CD14-positive monocyte (primary cell): ENCODE results near the gene ZSCAN22. TPM values are rescaled to one million over a fixed set of nuclear protein-coding genes. Genes with fewer than 3 reads are reported as not detected.

Experiments used
- DNase-seq, 3 donors: peaks; one replicate each; pipeline ENCODE4 v3.0.0-alpha.2; 2011 to 2022
- H2AFZ ChIP-seq: 2 replicates; pipeline ENCODE4 v1.6.0; 2012; ENCODE audit warnings: mild to moderate bottlenecking, low read depth, low read length, inconsistent platforms; ENCODE audit not compliant: insufficient read depth, poor library complexity, severe bottlenecking
- H3K27ac ChIP-seq, 2 donors: 1 replicate in 1 of 2; 2 replicates in 1 of 2; pipeline ENCODE4 v1.5.1; 2012 to 2013; ENCODE audit warnings: low read length in 2 of 2, control low read depth in 1 of 2, inconsistent platforms in 1 of 2, low read depth in 1 of 2, mild to moderate bottlenecking in 1 of 2
- H3K27me3 ChIP-seq, 2 donors: one replicate each; pipeline versions ENCODE4 v1.6.0 to v1.6.1; 2011 to 2013; ENCODE audit warnings: low read length in 2 of 2; ENCODE audit not compliant: control insufficient read depth in 2 of 2, insufficient read depth in 2 of 2
- H3K36me3 ChIP-seq, 2 donors: replicated peaks in 1 of 2; 1 replicate in 1 of 2; 2 replicates in 1 of 2; pipeline versions ENCODE4 v1.5.1 to v1.6.1; 2012 to 2013; ENCODE audit warnings: low read length in 2 of 2, control low read depth in 1 of 2, inconsistent platforms in 1 of 2, mild to moderate bottlenecking in 1 of 2; ENCODE audit not compliant: insufficient read depth in 2 of 2, control insufficient read depth in 1 of 2
- H3K4me1 ChIP-seq, 2 donors: 1 replicate in 1 of 2; 2 replicates in 1 of 2; pipeline versions ENCODE4 v1.5.1 to v1.6.1; 2012 to 2013; ENCODE audit warnings: low read length in 2 of 2, control low read depth in 1 of 2, inconsistent platforms in 1 of 2, mild to moderate bottlenecking in 1 of 2, moderate library complexity in 1 of 2; ENCODE audit not compliant: insufficient read depth in 2 of 2, control insufficient read depth in 1 of 2
- H3K4me2 ChIP-seq: replicated peaks from 2 replicates; pipeline ENCODE3; 2012; ENCODE audit warnings: low read length, moderate library complexity, mild to moderate bottlenecking; ENCODE audit not compliant: poor library complexity, severe bottlenecking; ENCODE audit errors: extremely low read depth
- H3K4me3 ChIP-seq, 3 experiments: fragments of 200-600 bp in 1 of 3; sonication (generic) in 1 of 3; replicated peaks in 1 of 3; 1 replicate in 2 of 3; 2 replicates in 1 of 3; pipeline ENCODE4 v1.5.1; 2011 to 2013; ENCODE audit warnings: low read length in 3 of 3, mild to moderate bottlenecking in 3 of 3, control low read depth in 2 of 3, low read depth in 2 of 3, inconsistent platforms in 1 of 3, moderate library complexity in 1 of 3
- H3K79me2 ChIP-seq: 2 replicates; pipeline ENCODE4 v1.6.0; 2012; ENCODE audit warnings: mild to moderate bottlenecking, control low read depth, inconsistent platforms, low read length, moderate library complexity; ENCODE audit not compliant: insufficient read depth
- H3K9ac ChIP-seq: 2 replicates; pipeline ENCODE4 v1.6.0; 2017; ENCODE audit warnings: low read length, mild to moderate bottlenecking; ENCODE audit not compliant: insufficient read depth, poor library complexity, severe bottlenecking
- H3K9me3 ChIP-seq, 2 donors: replicated peaks in 1 of 2; 1 replicate in 1 of 2; 2 replicates in 1 of 2; pipeline versions ENCODE4 v1.5.1 to v1.6.1; 2012 to 2013; ENCODE audit warnings: low read length in 2 of 2, control low read depth in 1 of 2; ENCODE audit not compliant: control insufficient read depth in 1 of 2, insufficient read depth in 1 of 2
- H4K20me1 ChIP-seq: 2 replicates; pipeline ENCODE4 v1.6.0; 2012; ENCODE audit warnings: mild to moderate bottlenecking, low read length, control low read depth, moderate library complexity; ENCODE audit not compliant: insufficient read depth
- H3K27ac Mint-ChIP-seq, 7 donors: one replicate each; pipeline ENCODE4 v1.8.0; 2020; ENCODE audit warnings: mild to moderate bottlenecking in 7 of 7, mixed read lengths in 7 of 7, moderate library complexity in 6 of 7, inconsistent platforms in 2 of 7
- H3K27me3 Mint-ChIP-seq, 3 donors: one replicate each; pipeline ENCODE4 v1.8.0; 2021 to 2022; ENCODE audit warnings: low read depth in 3 of 3, mild to moderate bottlenecking in 3 of 3, mixed read lengths in 3 of 3, moderate library complexity in 3 of 3, inconsistent platforms in 1 of 3
- H3K36me3 Mint-ChIP-seq, 2 donors: one replicate each; pipeline ENCODE4 v1.8.0; 2020; ENCODE audit warnings: mixed read lengths in 2 of 2, inconsistent platforms in 1 of 2, mild to moderate bottlenecking in 1 of 2
- H3K4me1 Mint-ChIP-seq: one replicate; pipeline ENCODE4 v1.8.0; 2020; ENCODE audit warnings: mild to moderate bottlenecking, mixed read lengths
- H3K4me3 Mint-ChIP-seq, 2 donors: one replicate each; pipeline ENCODE4 v1.8.0; 2020; ENCODE audit warnings: mild to moderate bottlenecking in 2 of 2, mixed read lengths in 2 of 2, moderate library complexity in 1 of 2
- H3K9me3 Mint-ChIP-seq, 7 donors: one replicate each; pipeline ENCODE4 v1.8.0; 2020 to 2022; ENCODE audit warnings: mixed read lengths in 7 of 7, mild to moderate bottlenecking in 6 of 7, moderate library complexity in 6 of 7, inconsistent platforms in 2 of 7
- WGBS: methylation state at CpG from one replicate; pipeline ENCODE4 v1.1.5; 2013; ENCODE audit warnings: missing lambda C conversion rate; ENCODE audit not compliant: insufficient coverage; 5-methylcytosine and 5-hydroxymethylcytosine counted together
- intact Hi-C, 2 donors: fragments of 100-400 bp; cut with micrococcal nuclease; formaldehyde crosslinking; loops; one replicate each; pipeline versions ENCODE4 v1.15.0 to v1.15.1; 2023
- polyA plus RNA-seq, 3 donors: library from polyadenylated mRNA; depleted of rRNA in 1 of 3; unstranded in 2 of 3; stranded (reverse) in 1 of 3; fragments of 300-500 nt in 2 of 3; fragments of >200 nt in 1 of 3; fragmentation: Illumina TruSeq in 2 of 3; gene quantifications; 1 replicate in 2 of 3; 2 replicates in 1 of 3; pipeline ENCODE4 v1.2.3, GENCODE V29; 2012 to 2021
- small RNA-seq: library from RNA; depleted of rRNA; stranded (forward); fragments of <200 nt; gene quantifications from one replicate; pipeline ENCODE3, GENCODE V24; 2012; ENCODE audit warnings: low read depth; ENCODE audit not compliant: insufficient read length
- TF ChIP-seq, protein P1 (sequence below): fragments of 200-600 bp; IDR thresholded peaks from one replicate; pipeline ENCODE4 v1.8.0; 2022; ENCODE audit warnings: antibody characterized with exemption, mild to moderate bottlenecking

The ZSCAN22 gene
- polyA plus RNA-seq, 3 donors, result 0.58 to 1.2 (median 0.99) TPM

DNA sequence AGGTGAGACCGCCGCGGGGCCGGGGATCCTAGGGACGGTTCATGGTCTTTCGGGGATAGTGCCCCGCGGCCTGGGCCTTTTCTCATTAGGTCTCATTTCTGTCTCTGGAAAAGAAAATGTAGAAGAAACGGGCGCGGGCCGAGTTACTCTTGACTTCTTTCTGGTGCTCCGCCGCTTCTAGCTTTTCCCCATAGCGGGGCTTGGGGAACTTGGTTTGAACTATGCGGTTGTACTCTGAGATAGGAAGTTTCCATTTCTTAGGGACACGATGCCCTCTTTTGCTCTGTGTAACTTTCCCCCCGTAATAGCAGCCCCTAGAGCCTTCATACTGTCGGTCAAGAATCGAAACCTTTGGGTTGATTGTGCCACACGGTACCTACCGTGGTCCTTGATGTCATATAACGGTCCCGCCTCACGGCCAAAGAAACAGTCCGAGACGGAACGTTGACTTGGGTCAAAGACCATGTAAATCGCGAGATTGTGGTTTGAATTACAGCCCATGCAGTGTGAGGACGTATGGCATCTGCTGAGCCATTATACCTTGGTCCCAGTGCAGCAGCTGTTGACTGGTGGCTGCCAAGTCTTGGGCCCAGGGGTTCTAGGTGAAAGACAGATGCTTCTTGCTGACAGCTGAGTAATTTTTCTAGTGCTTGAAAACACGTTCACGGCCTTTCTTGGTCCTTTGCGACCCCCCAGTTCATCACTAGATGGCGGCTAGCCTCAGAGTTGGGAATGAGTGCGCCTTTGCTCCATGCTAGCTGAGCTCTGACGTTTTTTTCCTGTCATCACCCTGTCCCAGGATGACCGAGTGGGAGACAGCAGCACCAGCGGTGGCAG, 60.8 kb downstream of the ZSCAN22 start:
- Histone ChIP-seq H3K4me2 (peak overlapping the region; percentile 96), H3K27me3 (no peaks in the 10 kb centered on the region), H3K4me1 (peaks cover 24 to 29% of the 10 kb centered on the region in 2 donors), H3K27ac (peak overlapping the region; percentile 96 to 98), H2AFZ (peak overlapping the region; percentile 100), H3K9me3 (no peaks in the 10 kb centered on the region), H3K36me3 (peaks cover 18 to 33% of the 10 kb centered on the region in 2 donors), H3K9ac (peak overlapping the region; percentile 91), H3K4me3 (peak overlapping the region; percentile 60 to 87 (median 84)), H4K20me1 (peaks cover 2% of the 10 kb centered on the region), H3K79me2 (peaks cover 32% of the 10 kb centered on the region)
- peaks cover 0 to 3% (median 0%) of the 10 kb centered on the region in 7 donors for H3K9me3 Mint-ChIP-seq
- peak overlapping the region; percentile 88 to 95 for H3K4me3 Mint-ChIP-seq
- H3K27me3 Mint-ChIP-seq, result peaks cover 0 to 2% (median 0%) of the 10 kb centered on the region in 3 donors
- peaks cover 32 to 47% of the 10 kb centered on the region in 2 donors for H3K36me3 Mint-ChIP-seq
- TF ChIP-seq, protein P1, sequence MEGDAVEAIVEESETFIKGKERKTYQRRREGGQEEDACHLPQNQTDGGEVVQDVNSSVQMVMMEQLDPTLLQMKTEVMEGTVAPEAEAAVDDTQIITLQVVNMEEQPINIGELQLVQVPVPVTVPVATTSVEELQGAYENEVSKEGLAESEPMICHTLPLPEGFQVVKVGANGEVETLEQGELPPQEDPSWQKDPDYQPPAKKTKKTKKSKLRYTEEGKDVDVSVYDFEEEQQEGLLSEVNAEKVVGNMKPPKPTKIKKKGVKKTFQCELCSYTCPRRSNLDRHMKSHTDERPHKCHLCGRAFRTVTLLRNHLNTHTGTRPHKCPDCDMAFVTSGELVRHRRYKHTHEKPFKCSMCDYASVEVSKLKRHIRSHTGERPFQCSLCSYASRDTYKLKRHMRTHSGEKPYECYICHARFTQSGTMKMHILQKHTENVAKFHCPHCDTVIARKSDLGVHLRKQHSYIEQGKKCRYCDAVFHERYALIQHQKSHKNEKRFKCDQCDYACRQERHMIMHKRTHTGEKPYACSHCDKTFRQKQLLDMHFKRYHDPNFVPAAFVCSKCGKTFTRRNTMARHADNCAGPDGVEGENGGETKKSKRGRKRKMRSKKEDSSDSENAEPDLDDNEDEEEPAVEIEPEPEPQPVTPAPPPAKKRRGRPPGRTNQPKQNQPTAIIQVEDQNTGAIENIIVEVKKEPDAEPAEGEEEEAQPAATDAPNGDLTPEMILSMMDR, result no peak
- H3K4me1 Mint-ChIP-seq, result peaks cover 31% of the 10 kb centered on the region
- peak in 1 of 3 donors; percentile 8 for DNase-seq
- intact Hi-C loops, result loop anchor here in 1 of 2 donors (1.0 to 2.0 kb wide), 2 partner anchors 53 to 83 kb away; partner anchors contain the start of genes ERVK3-1 and ZNF132
- peak overlapping the region; percentile 93 to 96 (median 96) for H3K27ac Mint-ChIP-seq
- WGBS, result 12% methylated on average over 35 of the region's 39 CpGs

DNA sequence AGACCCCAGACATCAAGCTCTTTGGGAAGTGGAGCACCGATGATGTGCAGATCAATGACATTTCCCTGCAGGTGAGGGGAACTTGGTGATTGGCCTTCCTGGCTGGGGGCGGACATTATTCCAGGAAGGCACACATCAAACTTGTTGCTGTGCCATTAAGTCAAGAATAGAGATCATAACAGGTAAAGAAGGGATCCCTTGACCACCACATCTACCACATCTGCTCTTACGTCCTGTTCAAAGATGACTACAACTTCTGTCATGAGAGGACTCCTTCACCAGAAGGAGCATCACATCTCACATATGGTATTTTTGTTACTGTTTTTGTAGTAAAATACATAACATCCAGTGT, 61.4 kb downstream of the ZSCAN22 start:
- Histone ChIP-seq H3K4me1 (peaks cover 24 to 29% of the 10 kb centered on the region in 2 donors), H3K79me2 (peaks cover 32% of the 10 kb centered on the region), H4K20me1 (peaks cover 4% of the 10 kb centered on the region), H3K27ac (peak overlapping the region in 1 of 2 donors; percentile 96), H3K36me3 (peaks cover 24 to 39% of the 10 kb centered on the region in 2 donors), H3K4me2 (peak overlapping the region; percentile 96), H3K9ac (no peak overlapping the region), H3K27me3 (no peaks in the 10 kb centered on the region), H2AFZ (no peak overlapping the region), H3K9me3 (no peaks in the 10 kb centered on the region), H3K4me3 (peak overlapping the region in 1 of 3 experiments; percentile 87)
- H3K4me1 Mint-ChIP-seq, result peaks cover 31% of the 10 kb centered on the region
- H3K4me3 Mint-ChIP-seq, result peak overlapping the region; percentile 88 to 95
- 90% methylated on average over 1 of the region's 3 CpGs for WGBS
- TF ChIP-seq, protein P1, result no peak
- peaks cover 0 to 3% (median 0%) of the 10 kb centered on the region in 7 donors for H3K9me3 Mint-ChIP-seq
- H3K27ac Mint-ChIP-seq, result peak overlapping the region in 4 of 7 donors; percentile 13 to 96 (median 94)
- peaks cover 0 to 2% (median 0%) of the 10 kb centered on the region in 3 donors for H3K27me3 Mint-ChIP-seq
- peaks cover 38 to 52% of the 10 kb centered on the region in 2 donors for H3K36me3 Mint-ChIP-seq
- intact Hi-C loops, result no loop called here
- DNase-seq, result no peak

Small RNA genes lying within 50 kb of the gene (small RNA-seq; reads per million reads assigned to genes)
- gene MIR4754 (not detected), gene MIR6806 (not detected), gene RNA5SP473 (not detected)

Other genes starting within 250 kb of the ZSCAN22 start
- gene ZSCAN18, start 228.8 kb upstream of the ZSCAN22 start, polyA plus RNA-seq, result 1 to 10 TPM; 1.1 to 4.1 (median 2.3) TPM
- 1 to 10 TPM in 1 of 3 donors, under 1 TPM in 2; 0.56 to 1.2 (median 0.65) TPM for gene ZNF329, start 176.2 kb upstream of the ZSCAN22 start, polyA plus RNA-seq
- 10 to 100 TPM in 1 of 3 donors, 1 to 10 TPM in 2; 5.8 to 10.1 (median 9.0) TPM for gene ZNF274, start 143.9 kb upstream of the ZSCAN22 start, polyA plus RNA-seq
- gene ZNF544, start 98.1 kb upstream of the ZSCAN22 start, polyA plus RNA-seq, result 1 to 10 TPM; 1.5 to 7.9 (median 2.2) TPM
- 1 to 10 TPM in 1 of 3 donors, under 1 TPM in 2; 0.05 to 2.4 (median 0.25) TPM for gene ZNF8, start 48.0 kb upstream of the ZSCAN22 start, polyA plus RNA-seq
- gene ERVK3-1, start 21.6 kb upstream of the ZSCAN22 start, polyA plus RNA-seq, result 10 to 100 TPM; 34.6 to 61.5 (median 38.8) TPM
- 10 to 100 TPM; 30.2 to 54.5 (median 35.3) TPM for gene A1BG, start 26.5 kb downstream of the ZSCAN22 start, polyA plus RNA-seq
- gene ZNF497, start 35.8 kb downstream of the ZSCAN22 start, polyA plus RNA-seq, result under 1 TPM; 0.28 to 0.60 (median 0.41) TPM
- under 1 TPM; 0.13 to 0.72 (median 0.33) TPM for gene ZNF837, start 54.0 kb downstream of the ZSCAN22 start, polyA plus RNA-seq
- 1,000 to 10,000 TPM in 1 of 3 donors, 100 to 1,000 TPM in 2; 485 to 1,381 (median 580) TPM for gene RPS5, start 60.3 kb downstream of the ZSCAN22 start, polyA plus RNA-seq
- gene RNF225, start 68.7 kb downstream of the ZSCAN22 start, polyA plus RNA-seq, result not detected
- gene ZNF584, start 81.7 kb downstream of the ZSCAN22 start, polyA plus RNA-seq, result 1 to 10 TPM; 1.2 to 3.1 (median 1.7) TPM
- under 1 TPM; 0.40 to 0.92 (median 0.75) TPM for gene ZNF132, start 113.2 kb downstream of the ZSCAN22 start, polyA plus RNA-seq
- gene ZNF324B, start 124.6 kb downstream of the ZSCAN22 start, polyA plus RNA-seq, result 1 to 10 TPM in 1 of 3 donors, under 1 TPM in 2; 0.46 to 3.1 (median 0.82) TPM
- gene ZNF324, start 140.1 kb downstream of the ZSCAN22 start, polyA plus RNA-seq, result 1 to 10 TPM; 4.1 to 5.7 (median 5.3) TPM
- gene ZNF446, start 149.4 kb downstream of the ZSCAN22 start, polyA plus RNA-seq, result 1 to 10 TPM; 2.0 to 6.2 (median 2.2) TPM
- 1 to 10 TPM; 1.5 to 2.9 (median 2.8) TPM for gene SLC27A5, start 185.0 kb downstream of the ZSCAN22 start, polyA plus RNA-seq
- gene ZBTB45, start 192.8 kb downstream of the ZSCAN22 start, polyA plus RNA-seq, result 1 to 10 TPM; 2.2 to 5.3 (median 2.6) TPM
- gene TRIM28, start 217.1 kb downstream of the ZSCAN22 start, polyA plus RNA-seq, result 100 to 1,000 TPM in 1 of 3 donors, 10 to 100 TPM in 2; 16.2 to 234 (median 35.0) TPM
- 100 to 1,000 TPM; 228 to 323 (median 290) TPM for gene CHMP2A, start 228.1 kb downstream of the ZSCAN22 start, polyA plus RNA-seq
- 10 to 100 TPM in 2 of 3 donors, 1 to 10 TPM in 1; 7.8 to 84.6 (median 14.3) TPM for gene UBE2M, start 231.6 kb downstream of the ZSCAN22 start, polyA plus RNA-seq
- 10 to 100 TPM in 1 of 3 donors, 1 to 10 TPM in 2; 1.6 to 55.6 (median 1.7) TPM for gene MZF1, start 246.3 kb downstream of the ZSCAN22 start, polyA plus RNA-seq